GM12875 (cell line): Measurements from ENCODE around the gene MID1.

ENCODE experiments used
- H3K4me3 ChIP-seq: one replicate; pipeline ENCODE4 v1.5.1; 2011; ENCODE audit warnings: low read depth, low read length, control low read depth
- TF ChIP-seq, protein P1 (sequence below): IDR thresholded peaks from 2 replicates; pipeline ENCODE4 v1.5.1; 2011; ENCODE audit warnings: low read depth, mild to moderate bottlenecking, control low read depth, inconsistent platforms, low read length, moderate library complexity, borderline replicate concordance; ENCODE audit not compliant: insufficient read depth

Gene MID1

DNA sequence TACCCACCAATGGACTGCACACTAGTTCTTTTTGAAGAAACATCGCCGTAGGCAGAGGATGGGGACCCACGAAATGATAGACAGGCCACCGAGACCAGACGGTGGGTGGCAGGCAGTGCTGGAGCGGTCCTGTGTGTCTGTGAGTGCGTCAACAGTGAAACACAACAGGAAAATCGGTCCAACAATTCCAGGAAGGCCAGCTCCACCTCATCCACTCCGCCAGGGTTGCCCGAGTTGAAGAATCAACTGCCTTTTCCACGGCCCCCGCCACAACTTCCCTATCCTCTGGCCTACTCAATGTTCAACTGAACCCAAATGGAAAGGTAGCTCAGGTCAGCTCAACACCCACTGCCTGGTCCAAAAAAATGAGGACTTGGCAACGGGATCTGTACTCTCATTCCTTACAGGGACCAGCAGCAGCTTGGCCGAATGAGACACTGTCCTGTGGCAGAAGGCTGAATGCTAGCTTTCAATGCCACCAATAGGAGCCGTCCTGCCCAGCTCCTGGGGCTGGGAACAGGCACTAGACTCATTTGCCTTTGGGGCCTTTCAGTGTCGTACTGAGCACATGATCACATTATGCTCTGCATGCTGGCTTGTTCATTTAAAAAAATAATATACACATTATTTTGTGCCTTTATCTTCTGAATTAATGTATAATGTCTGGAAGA, 43.5 kb downstream of the MID1 start:
- no peak overlapping the region for H3K4me3 ChIP-seq
- TF ChIP-seq, protein P1, sequence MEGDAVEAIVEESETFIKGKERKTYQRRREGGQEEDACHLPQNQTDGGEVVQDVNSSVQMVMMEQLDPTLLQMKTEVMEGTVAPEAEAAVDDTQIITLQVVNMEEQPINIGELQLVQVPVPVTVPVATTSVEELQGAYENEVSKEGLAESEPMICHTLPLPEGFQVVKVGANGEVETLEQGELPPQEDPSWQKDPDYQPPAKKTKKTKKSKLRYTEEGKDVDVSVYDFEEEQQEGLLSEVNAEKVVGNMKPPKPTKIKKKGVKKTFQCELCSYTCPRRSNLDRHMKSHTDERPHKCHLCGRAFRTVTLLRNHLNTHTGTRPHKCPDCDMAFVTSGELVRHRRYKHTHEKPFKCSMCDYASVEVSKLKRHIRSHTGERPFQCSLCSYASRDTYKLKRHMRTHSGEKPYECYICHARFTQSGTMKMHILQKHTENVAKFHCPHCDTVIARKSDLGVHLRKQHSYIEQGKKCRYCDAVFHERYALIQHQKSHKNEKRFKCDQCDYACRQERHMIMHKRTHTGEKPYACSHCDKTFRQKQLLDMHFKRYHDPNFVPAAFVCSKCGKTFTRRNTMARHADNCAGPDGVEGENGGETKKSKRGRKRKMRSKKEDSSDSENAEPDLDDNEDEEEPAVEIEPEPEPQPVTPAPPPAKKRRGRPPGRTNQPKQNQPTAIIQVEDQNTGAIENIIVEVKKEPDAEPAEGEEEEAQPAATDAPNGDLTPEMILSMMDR = no peak

DNA sequence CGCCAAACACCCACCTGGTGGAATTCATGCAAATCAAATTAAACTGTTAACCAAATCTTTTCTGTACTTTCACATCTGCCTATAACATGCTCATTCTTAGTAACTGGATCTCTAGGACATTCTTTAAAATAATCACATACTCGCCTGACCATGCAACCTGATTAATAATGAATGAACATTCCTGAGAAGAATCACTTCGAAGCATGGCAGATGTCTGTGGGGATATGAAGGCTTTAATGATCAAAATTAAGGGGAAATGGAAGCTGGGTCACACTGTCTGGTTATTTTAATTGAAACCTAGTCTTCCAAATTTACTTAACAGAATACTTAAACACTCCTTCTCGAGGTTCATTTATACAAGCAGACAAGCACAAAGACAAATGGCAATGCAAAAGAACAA, 44.2 kb downstream of the MID1 start:
- TF ChIP-seq, protein P1 = no peak
- H3K4me3 ChIP-seq = no peak overlapping the region

DNA sequence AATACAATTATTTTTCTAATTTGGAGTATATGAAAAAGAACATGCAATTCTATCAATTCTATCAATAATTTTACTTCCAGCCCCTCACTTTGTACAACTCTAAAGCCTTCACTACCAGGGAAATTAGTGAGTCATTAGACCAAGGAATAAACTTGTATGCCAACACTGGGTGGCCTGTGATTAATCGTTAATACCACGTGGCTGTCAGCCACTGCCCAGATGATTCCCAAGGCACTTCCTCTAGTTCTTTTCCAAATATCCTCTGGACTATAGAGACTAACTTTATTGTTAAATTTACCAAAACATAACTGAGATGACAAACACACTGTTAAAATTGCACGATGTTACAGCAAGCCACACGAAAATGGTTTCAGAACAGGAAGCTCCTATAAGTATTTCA, 45.7 kb downstream of the MID1 start:
- H3K4me3 ChIP-seq = no peak overlapping the region
- TF ChIP-seq, protein P1 = no peak

DNA sequence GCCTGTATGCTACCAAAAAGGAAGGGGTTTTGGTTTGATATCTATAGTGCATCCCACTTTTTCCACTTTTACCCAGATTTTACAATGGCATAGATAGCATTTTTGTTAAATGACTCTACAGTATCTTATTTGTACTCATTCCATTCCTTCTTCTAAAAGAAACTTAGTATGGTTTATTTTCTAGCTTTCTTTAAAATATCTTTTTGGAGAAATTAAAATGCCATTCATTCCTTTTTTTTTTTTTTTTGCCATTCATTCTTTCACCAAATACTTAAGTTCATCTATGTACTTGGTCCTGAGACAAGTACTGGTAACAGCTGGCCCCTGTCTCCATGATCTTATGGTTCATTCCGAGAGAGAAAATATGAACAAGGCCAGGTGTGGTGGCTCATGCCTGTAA, 49.1 kb downstream of the MID1 start:
- H3K4me3 ChIP-seq = no peak overlapping the region
- TF ChIP-seq, protein P1 = no peak

DNA sequence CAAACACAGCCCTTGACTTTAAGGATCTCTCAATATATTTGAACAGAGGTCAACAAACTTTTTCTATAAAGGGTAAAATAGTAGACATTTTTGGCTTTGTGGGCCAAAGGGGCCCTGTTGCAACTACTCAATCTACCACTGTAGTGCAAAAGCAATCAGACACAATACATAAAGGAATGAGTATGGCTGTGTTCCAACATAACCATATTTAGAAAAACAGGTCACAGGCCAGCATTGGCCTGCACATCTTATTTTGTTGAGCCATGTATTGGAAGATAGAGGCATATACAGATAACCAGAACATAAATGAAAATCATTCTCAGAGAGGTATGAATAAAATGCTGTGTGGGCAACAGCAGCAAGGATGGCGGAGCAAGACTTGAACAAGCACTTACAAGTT, 49.8 kb downstream of the MID1 start:
- no peak overlapping the region for H3K4me3 ChIP-seq
- TF ChIP-seq, protein P1 = no peak

DNA sequence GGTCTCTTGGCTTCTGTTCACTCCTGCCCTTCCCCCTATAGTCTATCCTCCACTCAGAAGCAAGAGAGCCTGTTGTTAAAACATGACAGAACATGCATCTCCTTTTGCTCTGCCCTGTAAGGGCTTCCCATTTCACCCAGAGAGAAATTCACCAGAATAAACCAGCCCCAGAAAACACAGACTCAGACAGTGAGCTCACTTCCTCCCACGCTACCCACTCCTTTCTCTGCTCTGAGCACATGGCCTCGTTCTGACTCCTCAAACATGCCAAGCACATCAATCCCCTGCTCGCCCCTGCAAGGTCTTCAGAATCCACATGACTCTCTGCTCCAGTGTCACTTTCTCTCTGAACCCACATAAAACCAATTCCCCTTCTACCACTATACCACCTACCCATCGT, 50.4 kb downstream of the MID1 start:
- H3K4me3 ChIP-seq = no peak overlapping the region
- TF ChIP-seq, protein P1 = no peak

DNA sequence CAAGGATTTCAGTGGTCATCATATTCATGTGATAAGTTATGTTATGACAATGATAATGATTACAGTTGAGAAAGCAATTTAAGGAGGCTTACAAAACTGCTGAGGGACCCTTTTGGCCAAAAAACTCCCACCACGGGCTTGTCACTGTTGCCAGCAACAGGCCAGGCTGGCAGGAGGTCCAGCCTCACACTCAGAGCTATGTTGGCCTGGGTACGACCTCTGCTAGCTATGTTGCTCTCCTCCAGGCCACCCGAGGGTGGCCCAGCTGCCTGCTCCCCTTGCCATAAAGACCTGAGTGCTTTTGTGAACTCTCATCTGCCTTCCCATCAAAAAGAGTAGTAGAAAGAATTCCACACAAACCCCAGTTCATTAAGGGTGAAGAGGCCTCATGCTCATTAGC, 52.0 kb downstream of the MID1 start:
- TF ChIP-seq, protein P1 = no peak

More for the DNA sequence above, 52.0 kb downstream of the MID1 start:
- H3K4me3 ChIP-seq = no peak overlapping the region
